ENCODE data around the gene CDC37L1.

CDC37L1 gene

DNA sequence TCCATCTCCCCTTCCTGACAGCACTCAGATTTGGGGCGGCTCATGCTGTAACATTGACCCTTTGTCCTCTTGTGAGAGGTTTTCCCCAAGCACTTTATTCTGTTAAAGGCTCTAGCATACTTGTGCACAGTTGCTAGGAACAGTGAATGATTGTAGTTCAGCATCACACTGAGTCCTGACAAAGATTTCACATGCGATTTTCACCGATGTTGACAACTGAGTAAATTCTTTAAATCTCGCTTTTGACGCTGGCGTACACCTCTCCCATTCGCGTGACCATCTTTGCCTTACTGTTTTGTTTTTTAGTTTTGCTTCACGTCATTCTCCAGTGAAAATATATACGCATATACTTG is 780 bp downstream of the CDC37L1 start:
- Mint-ChIP-seq H3K27ac (no peak overlapping the region), H3K27me3 (peaks cover 1% of the 10 kb centered on the region), H3K4me1 (peaks cover 13% of the 10 kb centered on the region), H3K9me3 (no peaks in the 10 kb centered on the region), H3K36me3 (peaks cover 14% of the 10 kb centered on the region), H3K4me3 (no peak overlapping the region)
- DNase-seq (ENCODE audit: low spot score in 2 of 2) (no peak), ATAC-seq (ENCODE audit: low read depth) (no peak)

DNA sequence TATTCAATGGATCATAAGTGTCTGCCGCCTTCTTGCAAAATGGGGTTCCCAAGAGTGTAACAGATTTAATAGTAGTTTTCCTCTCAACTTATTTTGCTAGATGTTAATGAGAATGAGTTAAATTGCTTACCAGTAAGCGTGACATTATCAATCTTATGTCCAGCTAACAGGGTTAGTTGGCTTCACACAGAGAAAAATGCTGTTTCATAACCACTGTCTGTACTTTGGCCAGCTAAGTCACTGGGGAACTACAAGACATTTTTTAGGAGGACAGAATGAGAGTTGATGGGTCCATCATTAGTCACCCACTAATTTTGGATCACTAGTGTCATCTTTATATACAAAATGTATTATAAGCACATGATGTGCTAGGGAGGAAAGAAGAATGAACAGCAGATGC is 1.4 kb downstream of the CDC37L1 start:
- Mint-ChIP-seq H3K36me3 (peaks cover 15% of the 10 kb centered on the region), H3K27me3 (no peaks in the 10 kb centered on the region)
- DNase-seq (ENCODE audit: low spot score in 2 of 2): no peak

DNA sequence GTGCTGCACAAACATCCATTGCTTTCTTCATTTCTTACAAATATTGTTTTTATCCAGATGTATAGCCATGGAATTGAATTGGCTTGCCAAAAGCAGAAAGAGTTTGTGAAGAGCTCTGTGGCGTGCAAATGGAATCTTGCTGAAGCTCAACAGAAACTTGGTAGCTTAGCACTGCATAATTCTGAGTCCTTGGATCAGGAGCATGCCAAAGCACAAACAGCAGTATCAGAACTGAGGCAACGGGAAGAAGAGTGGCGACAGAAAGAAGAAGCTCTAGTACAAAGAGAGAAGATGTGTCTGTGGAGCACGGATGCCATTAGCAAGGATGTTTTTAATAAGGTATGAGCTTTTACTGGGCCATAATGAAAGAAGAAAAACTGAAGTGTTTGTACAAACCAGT is 5.5 kb downstream of the CDC37L1 start:
- Mint-ChIP-seq H3K27ac (no peak overlapping the region), H3K9me3 (no peaks in the 10 kb centered on the region), H3K27me3 (no peaks in the 10 kb centered on the region), H3K4me1 (peaks cover 17% of the 10 kb centered on the region), H3K4me3 (no peak overlapping the region), H3K36me3 (peaks cover 19% of the 10 kb centered on the region)
- ATAC-seq (ENCODE audit: low read depth) (no peak), DNase-seq (ENCODE audit: low spot score in 2 of 2) (no peak)

More for the DNA sequence above, 1.4 kb downstream of the CDC37L1 start:
- ATAC-seq (ENCODE audit: low read depth): no peak
- Mint-ChIP-seq H3K4me3 (no peak overlapping the region), H3K9me3 (no peaks in the 10 kb centered on the region), H3K4me1 (peaks cover 13% of the 10 kb centered on the region), H3K27ac (no peak overlapping the region)

DNA sequence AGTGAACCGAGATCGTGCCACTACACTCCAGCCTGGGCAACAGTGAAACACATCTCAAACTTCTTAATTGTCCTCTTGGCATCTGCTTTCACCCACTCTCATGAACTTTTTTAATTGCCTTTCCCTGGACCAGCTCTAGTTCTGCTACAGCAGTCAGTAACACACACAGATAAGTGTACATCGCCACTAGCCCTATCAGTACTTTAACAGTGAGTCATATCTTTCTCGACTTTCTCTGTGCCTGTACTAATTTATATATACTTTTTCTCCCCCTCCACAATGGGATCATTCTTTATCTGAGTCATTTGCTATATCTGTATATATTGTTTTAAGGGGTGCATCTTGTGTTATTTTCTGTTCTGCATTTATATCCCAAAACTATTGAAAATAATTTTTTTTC is 6.7 kb downstream of the CDC37L1 start:
- ATAC-seq (ENCODE audit: low read depth): no peak
- H3K36me3 Mint-ChIP-seq: peaks cover 27% of the 10 kb centered on the region
- H3K4me1 Mint-ChIP-seq: peaks cover 28% of the 10 kb centered on the region
- H3K27ac Mint-ChIP-seq: no peak overlapping the region
- no peak for DNase-seq (ENCODE audit: low spot score in 2 of 2)
- H3K27me3 Mint-ChIP-seq: no peaks in the 10 kb centered on the region
- no peak overlapping the region for H3K4me3 Mint-ChIP-seq
- H3K9me3 Mint-ChIP-seq: no peaks in the 10 kb centered on the region

DNA sequence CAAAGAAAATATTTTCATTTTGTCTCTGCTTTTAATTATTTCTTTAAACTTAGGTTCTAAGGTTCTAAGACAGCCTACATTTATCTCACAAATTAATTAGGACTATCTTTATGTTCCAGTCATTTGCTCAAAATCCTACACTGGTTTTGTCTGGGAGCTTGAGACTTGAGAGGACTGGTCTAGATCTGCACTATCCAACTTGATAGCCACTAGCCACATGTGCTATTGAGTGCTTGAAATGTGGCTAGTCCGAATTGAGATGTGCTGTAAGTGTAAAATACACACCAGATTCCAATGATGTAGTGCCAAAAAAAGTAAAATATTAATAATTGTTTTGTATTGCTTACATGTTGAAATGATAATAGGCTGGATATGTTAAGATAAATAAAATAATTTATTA is 7.2 kb downstream of the CDC37L1 start:
- DNase-seq (ENCODE audit: low spot score in 2 of 2) (no peak), ATAC-seq (ENCODE audit: low read depth) (no peak)
- H3K36me3 Mint-ChIP-seq: peaks cover 30% of the 10 kb centered on the region
- peaks cover 29% of the 10 kb centered on the region for H3K4me1 Mint-ChIP-seq
- no peaks in the 10 kb centered on the region for H3K9me3 Mint-ChIP-seq
- H3K27ac Mint-ChIP-seq: no peak overlapping the region
- H3K27me3 Mint-ChIP-seq: no peaks in the 10 kb centered on the region
- H3K4me3 Mint-ChIP-seq: no peak overlapping the region

DNA sequence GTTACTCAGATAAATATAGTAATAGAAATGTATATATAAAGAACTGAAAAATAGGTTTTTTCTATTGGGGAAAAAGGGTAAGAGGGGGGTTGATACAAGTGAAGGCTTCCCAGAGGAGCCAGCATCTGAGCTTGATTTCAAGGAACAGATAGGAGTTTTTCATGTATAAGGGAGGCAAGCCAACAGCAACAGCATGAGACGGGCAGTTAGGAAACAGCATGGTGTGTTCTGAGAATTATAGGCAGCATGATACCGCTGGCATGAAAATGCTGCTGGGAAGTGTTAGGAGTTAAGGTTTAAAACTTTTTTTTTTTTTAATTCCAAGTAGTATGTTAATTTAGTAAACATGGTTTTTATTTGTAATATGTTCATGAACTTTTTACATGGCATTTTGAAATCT is 9.7 kb downstream of the CDC37L1 start:
- no peaks in the 10 kb centered on the region for H3K9me3 Mint-ChIP-seq
- H3K27ac Mint-ChIP-seq: no peak overlapping the region
- ATAC-seq (ENCODE audit: low read depth): no peak
- peaks cover 29% of the 10 kb centered on the region for H3K36me3 Mint-ChIP-seq
- no peaks in the 10 kb centered on the region for H3K27me3 Mint-ChIP-seq
- peaks cover 27% of the 10 kb centered on the region for H3K4me1 Mint-ChIP-seq
- DNase-seq (ENCODE audit: low spot score in 2 of 2): no peak
- no peak overlapping the region for H3K4me3 Mint-ChIP-seq

DNA sequence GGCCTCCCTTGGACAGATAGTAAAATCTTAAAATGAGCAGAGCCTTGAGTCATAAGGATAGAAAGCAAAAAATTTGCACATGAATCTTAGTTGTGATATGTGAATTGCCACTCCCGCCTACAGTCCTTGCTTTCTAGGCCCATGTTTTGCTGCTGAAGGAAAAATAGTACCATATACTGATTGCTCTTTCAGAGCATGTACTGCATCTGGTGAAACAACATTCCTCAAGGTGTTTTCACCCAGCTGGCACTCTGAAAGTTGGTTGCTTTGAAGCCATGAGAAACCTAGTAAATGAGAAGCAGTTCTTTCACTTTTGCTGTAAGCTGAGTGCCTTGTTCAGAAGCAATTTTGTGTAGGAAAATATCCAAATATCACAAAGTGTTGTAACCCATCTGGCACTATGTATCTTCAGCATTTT is 10.3 kb downstream of the CDC37L1 start:
- Mint-ChIP-seq H3K27me3 (no peaks in the 10 kb centered on the region), H3K9me3 (no peaks in the 10 kb centered on the region), H3K36me3 (peaks cover 30% of the 10 kb centered on the region), H3K27ac (peak overlapping the region; percentile 32), H3K4me1 (peaks cover 25% of the 10 kb centered on the region), H3K4me3 (no peak overlapping the region)
- DNase-seq (ENCODE audit: low spot score in 2 of 2) (no peak), ATAC-seq (ENCODE audit: low read depth) (no peak)

DNA sequence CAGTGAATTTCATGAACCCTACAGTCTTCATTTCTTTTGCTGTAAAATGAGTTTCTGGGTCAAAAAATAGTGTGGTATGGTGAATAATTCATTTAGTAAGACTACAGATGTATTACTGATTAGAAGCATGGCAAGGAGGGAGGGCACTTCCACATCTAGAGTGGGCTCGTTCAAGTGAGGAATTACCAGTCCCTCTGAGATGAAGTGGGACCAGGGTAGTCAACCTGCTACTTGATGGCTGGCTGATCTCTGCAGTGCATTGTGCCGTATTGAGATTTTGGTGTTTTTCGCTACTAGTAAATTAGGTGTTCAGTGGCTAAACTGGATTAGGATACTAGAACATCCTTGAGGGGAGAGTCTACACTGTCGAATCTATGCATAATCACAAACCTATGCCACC is 10.8 kb downstream of the CDC37L1 start:
- peaks cover 23% of the 10 kb centered on the region for H3K4me1 Mint-ChIP-seq
- H3K27me3 Mint-ChIP-seq: no peaks in the 10 kb centered on the region
- ATAC-seq (ENCODE audit: low read depth): no peak
- no peak for DNase-seq (ENCODE audit: low spot score in 2 of 2)
- no peaks in the 10 kb centered on the region for H3K9me3 Mint-ChIP-seq
- peaks cover 26% of the 10 kb centered on the region for H3K36me3 Mint-ChIP-seq
- peak overlapping the region; percentile 32 for H3K27ac Mint-ChIP-seq
- no peak overlapping the region for H3K4me3 Mint-ChIP-seq

DNA sequence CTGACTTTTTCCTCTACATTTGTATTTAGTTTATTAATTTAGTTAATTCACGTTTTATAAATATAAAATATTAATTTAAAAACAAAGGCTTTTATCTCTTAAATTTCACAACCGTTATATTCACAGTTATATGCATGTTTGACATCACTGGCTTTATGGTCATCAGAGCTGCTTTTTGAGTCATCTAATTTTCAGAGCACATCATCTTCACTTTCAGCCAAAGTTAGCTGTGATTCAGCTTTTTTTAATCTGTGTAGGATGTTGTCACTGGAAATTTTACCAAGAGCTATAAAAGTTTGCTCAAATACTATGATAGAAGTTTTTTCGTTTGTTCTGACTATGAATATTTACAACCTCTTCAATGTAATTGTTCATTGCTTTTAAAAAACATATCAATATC is 12.4 kb downstream of the CDC37L1 start:
- Mint-ChIP-seq H3K27me3 (no peaks in the 10 kb centered on the region), H3K9me3 (no peaks in the 10 kb centered on the region), H3K27ac (no peak overlapping the region), H3K36me3 (peaks cover 21% of the 10 kb centered on the region), H3K4me1 (peaks cover 19% of the 10 kb centered on the region), H3K4me3 (no peak overlapping the region)
- ATAC-seq (ENCODE audit: low read depth) (no peak), DNase-seq (ENCODE audit: low spot score in 2 of 2) (no peak)

DNA sequence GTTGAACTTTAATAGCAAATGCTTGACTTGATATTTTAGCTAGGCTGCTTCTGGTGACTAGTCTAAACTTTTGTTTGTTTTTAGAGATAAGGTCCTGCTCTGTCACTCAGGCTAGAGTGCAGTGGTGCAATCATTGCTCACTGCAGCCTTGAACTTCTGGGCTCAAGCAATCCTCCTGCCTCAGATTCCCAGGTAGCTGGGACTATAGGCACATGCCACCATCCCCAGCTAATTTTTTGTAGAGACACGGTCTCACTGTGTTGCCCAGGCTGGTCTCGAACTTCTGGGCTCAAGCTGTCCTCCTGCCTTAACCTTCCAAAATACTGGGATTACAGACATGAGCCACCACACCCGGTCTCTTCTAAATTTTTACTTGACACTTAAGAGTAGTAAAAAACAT is 20.7 kb downstream of the CDC37L1 start:
- H3K27me3 Mint-ChIP-seq: no peaks in the 10 kb centered on the region
- H3K4me1 Mint-ChIP-seq: no peaks in the 10 kb centered on the region
- ATAC-seq (ENCODE audit: low read depth) (no peak), DNase-seq (ENCODE audit: low spot score in 2 of 2) (no peak)
- no peak overlapping the region for H3K27ac Mint-ChIP-seq
- no peak overlapping the region for H3K4me3 Mint-ChIP-seq
- no peaks in the 10 kb centered on the region for H3K9me3 Mint-ChIP-seq
- H3K36me3 Mint-ChIP-seq: peaks cover 12% of the 10 kb centered on the region

DNA sequence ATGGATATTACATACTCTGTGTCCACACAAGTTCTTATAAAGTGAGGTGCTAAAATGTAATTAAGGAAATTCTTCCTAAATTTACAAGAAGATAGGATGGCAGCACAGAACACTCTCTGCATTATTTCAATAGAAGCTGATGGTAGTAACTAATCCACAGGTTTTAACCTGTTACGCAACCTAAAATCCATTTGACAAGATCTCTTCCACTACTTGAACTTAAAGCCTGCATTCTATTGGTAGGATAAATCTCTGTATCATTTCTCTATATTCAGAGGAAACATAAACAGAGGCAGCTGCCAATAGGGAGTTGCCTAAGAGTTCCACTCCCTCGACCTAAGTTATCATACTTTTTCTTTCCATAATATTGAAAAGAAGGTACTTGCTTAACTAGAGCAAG is 21.6 kb downstream of the CDC37L1 start:
- Mint-ChIP-seq H3K4me1 (no peaks in the 10 kb centered on the region), H3K27ac (peak overlapping the region; percentile 62), H3K36me3 (peaks cover 15% of the 10 kb centered on the region), H3K4me3 (no peak overlapping the region), H3K27me3 (no peaks in the 10 kb centered on the region), H3K9me3 (no peaks in the 10 kb centered on the region)
- ATAC-seq (ENCODE audit: low read depth): no peak
- DNase-seq (ENCODE audit: low spot score in 2 of 2): no peak

DNA sequence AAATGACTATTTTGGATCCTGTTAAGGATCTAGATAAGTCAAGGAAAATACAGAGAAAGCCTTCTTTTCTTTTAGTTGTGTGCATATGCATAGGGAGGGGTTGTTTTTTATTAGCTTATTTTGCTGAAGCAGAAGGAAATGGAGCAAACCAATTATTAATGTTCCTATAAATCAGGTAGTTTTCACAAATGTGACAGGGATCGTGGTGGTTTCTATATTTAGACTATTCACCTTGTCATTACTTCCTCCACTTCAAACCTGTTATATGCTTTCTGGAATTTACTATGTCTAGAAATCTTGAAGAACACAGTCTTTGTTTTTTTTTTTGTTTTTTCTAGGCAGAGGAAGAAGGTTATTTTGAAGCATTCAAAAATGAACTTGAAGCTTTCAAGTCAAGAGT is 22.2 kb downstream of the CDC37L1 start:
- no peaks in the 10 kb centered on the region for H3K4me1 Mint-ChIP-seq
- peak overlapping the region; percentile 62 for H3K27ac Mint-ChIP-seq
- H3K27me3 Mint-ChIP-seq: no peaks in the 10 kb centered on the region
- DNase-seq (ENCODE audit: low spot score in 2 of 2): no peak
- peaks cover 17% of the 10 kb centered on the region for H3K36me3 Mint-ChIP-seq
- ATAC-seq (ENCODE audit: low read depth): no peak
- H3K4me3 Mint-ChIP-seq: no peak overlapping the region
- H3K9me3 Mint-ChIP-seq: no peaks in the 10 kb centered on the region

DNA sequence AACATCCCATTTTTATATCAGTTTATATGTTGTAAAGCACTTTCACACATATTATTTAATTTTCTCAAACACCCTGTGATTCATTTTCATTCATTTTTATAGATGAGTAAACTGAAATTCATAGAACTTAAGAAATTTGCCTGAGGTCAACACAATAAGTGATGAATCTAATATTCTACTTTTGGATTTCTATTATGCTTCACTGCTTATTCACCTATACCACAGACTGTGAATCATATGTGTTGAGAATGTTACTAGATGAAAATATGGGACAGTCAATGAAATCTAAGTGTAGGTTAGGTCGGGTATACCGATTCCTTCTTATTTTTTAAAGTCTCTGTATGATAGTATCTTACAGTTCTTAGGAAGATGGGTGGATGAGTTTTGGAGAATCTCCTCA is 24.8 kb downstream of the CDC37L1 start:
- H3K27ac Mint-ChIP-seq: no peak overlapping the region
- H3K36me3 Mint-ChIP-seq: peaks cover 15% of the 10 kb centered on the region
- DNase-seq (ENCODE audit: low spot score in 2 of 2) (no peak), ATAC-seq (ENCODE audit: low read depth) (no peak)
- no peaks in the 10 kb centered on the region for H3K27me3 Mint-ChIP-seq
- H3K4me3 Mint-ChIP-seq: no peak overlapping the region
- no peaks in the 10 kb centered on the region for H3K9me3 Mint-ChIP-seq
- no peaks in the 10 kb centered on the region for H3K4me1 Mint-ChIP-seq

DNA sequence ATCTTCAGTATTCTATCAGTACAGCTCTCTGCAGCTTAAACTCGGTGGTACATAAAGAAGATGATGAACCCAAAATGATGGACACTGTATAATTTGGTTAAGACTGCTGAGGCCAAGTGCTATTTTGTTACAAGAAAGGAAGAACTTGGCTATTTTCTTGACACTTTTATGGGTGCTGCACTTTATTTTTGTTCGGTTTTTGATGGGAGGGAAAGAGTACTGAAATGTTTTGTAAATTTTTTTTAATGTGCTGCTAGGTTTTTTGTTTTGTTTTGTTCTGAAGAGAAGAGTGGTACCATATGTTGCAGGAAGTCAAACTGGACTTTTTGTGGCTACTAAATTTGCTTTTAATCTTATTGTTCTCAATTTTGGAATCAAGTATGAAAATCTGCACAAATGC is 26.7 kb downstream of the CDC37L1 start:
- Mint-ChIP-seq H3K27me3 (no peaks in the 10 kb centered on the region), H3K4me3 (no peak overlapping the region), H3K4me1 (no peaks in the 10 kb centered on the region), H3K27ac (peak overlapping the region; percentile 41), H3K36me3 (peaks cover 13% of the 10 kb centered on the region), H3K9me3 (no peaks in the 10 kb centered on the region)
- ATAC-seq (ENCODE audit: low read depth) (no peak), DNase-seq (ENCODE audit: low spot score in 2 of 2) (no peak)

DNA sequence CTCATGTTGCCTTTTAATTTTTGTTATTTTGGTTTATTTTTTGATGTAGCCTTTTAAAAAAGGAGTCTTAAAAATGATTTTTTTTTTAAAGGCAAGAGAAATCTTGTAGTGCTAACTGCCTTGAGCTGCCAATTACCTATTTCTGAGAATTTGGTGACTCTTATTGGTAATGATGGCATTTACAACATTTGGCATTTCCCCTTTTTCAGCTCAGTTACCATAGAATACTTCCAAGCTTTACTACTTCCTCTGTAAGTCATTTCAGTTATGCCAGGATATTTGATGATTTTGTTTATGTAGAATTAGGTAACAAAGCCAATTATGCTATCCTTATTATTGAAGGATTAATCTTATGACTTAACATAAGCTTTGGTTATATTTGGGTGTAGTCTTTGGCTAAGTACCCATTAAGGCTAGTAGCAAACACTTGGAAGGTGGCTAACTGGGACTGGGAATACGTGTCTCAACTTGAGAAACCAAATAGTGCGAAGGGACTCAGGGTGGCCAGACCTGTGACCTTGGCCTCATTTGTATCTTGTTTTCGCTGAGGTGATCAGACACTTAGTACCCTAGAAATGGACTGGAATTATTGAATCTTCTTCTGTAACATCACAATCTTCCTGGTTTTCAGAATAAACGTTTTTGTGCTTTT is 27.7 kb downstream of the CDC37L1 start:
- Mint-ChIP-seq H3K9me3 (no peaks in the 10 kb centered on the region), H3K27ac (peak overlapping the region; percentile 58), H3K4me1 (no peaks in the 10 kb centered on the region), H3K36me3 (peaks cover 14% of the 10 kb centered on the region), H3K4me3 (no peak overlapping the region), H3K27me3 (no peaks in the 10 kb centered on the region)
- no peak for DNase-seq (ENCODE audit: low spot score in 2 of 2)
- ATAC-seq (ENCODE audit: low read depth): no peak

All from memory B cell (primary cell).